GM23338 (cell line): ENCODE measurements around the gene EXOC3L4. TPM values are rescaled to one million over a fixed set of nuclear protein-coding genes. Genes with fewer than 3 reads are reported as not detected.

Experiments used
- ATAC-seq: fragments of 200-7000 bp; cut with Tn5 transposase; 3 replicates; pipeline ENCODE4 v1.9.1; 2020
- DNase-seq: peaks from one replicate; pipeline ENCODE4 v3.0.0-alpha.2; 2015; ENCODE audit warnings: low spot score
- H2AFZ ChIP-seq: fragments of 200-600 bp; sonication (generic); 2 replicates; pipeline ENCODE4 v1.8.0; 2016; ENCODE audit warnings: antibody characterized with exemption, mild to moderate bottlenecking, moderate library complexity
- H3F3A ChIP-seq: fragments of 200-600 bp; sonication (generic); replicated peaks from 2 replicates; pipeline ENCODE4 v1.8.0; 2017; ENCODE audit warnings: antibody characterized with exemption, mixed run types, low read depth
- H3K27ac ChIP-seq: fragments of 200-600 bp; sonication (generic); 2 replicates; pipeline ENCODE4 v1.6.1; 2016; ENCODE audit warnings: low read depth
- H3K27me3 ChIP-seq: fragments of 200-600 bp; sonication (generic); 2 replicates; pipeline ENCODE4 v1.8.0; 2016; ENCODE audit warnings: mild to moderate bottlenecking, mixed run types, moderate library complexity; ENCODE audit not compliant: insufficient read depth
- H3K36me3 ChIP-seq: fragments of 200-600 bp; sonication (generic); 2 replicates; pipeline ENCODE4 v1.8.0; 2016; ENCODE audit warnings: mild to moderate bottlenecking; ENCODE audit not compliant: insufficient read depth
- H3K4me1 ChIP-seq: fragments of 200-600 bp; sonication (generic); 2 replicates; pipeline ENCODE4 v1.8.0; 2016; ENCODE audit warnings: mild to moderate bottlenecking, moderate library complexity; ENCODE audit not compliant: insufficient read depth
- H3K4me2 ChIP-seq: fragments of 200-600 bp; sonication (generic); 2 replicates; pipeline ENCODE4 v1.7.1; 2017; ENCODE audit warnings: mixed run types
- H3K4me3 ChIP-seq: fragments of 200-600 bp; sonication (generic); 2 replicates; pipeline ENCODE4 v1.6.1; 2016; ENCODE audit warnings: mixed run types
- H3K79me2 ChIP-seq: fragments of 200-600 bp; sonication (generic); replicated peaks from 2 replicates; pipeline ENCODE4 v1.8.0; 2017; ENCODE audit warnings: mild to moderate bottlenecking; ENCODE audit not compliant: insufficient read depth
- H3K9me2 ChIP-seq: fragments of 200-600 bp; sonication (generic); 2 replicates; pipeline ENCODE4 v1.8.0; 2017; ENCODE audit not compliant: insufficient read depth
- H4K20me1 ChIP-seq: fragments of 200-600 bp; sonication (generic); replicated peaks from 2 replicates; pipeline ENCODE4 v1.8.0; 2017; ENCODE audit warnings: mild to moderate bottlenecking; ENCODE audit not compliant: insufficient read depth
- H3K27ac Mint-ChIP-seq: 2 replicates; pipeline ENCODE4 v1.8.0; 2020; ENCODE audit warnings: inconsistent platforms, mild to moderate bottlenecking, moderate library complexity, mixed read lengths
- H3K27me3 Mint-ChIP-seq: 3 replicates; pipeline ENCODE4 v1.8.0; 2022; ENCODE audit warnings: low read depth, mild to moderate bottlenecking, moderate library complexity, mixed read lengths, inconsistent platforms; ENCODE audit not compliant: insufficient read depth, poor library complexity
- H3K36me3 Mint-ChIP-seq: 3 replicates; pipeline ENCODE4 v1.8.0; 2021; ENCODE audit warnings: low read depth, mild to moderate bottlenecking, inconsistent platforms, moderate library complexity, mixed read lengths
- H3K4me1 Mint-ChIP-seq: 3 replicates; pipeline ENCODE4 v1.8.0; 2020; ENCODE audit warnings: mild to moderate bottlenecking, inconsistent platforms, mixed read lengths
- H3K4me3 Mint-ChIP-seq: 3 replicates; pipeline ENCODE4 v1.8.0; 2021; ENCODE audit warnings: moderate library complexity, mild to moderate bottlenecking, inconsistent platforms, mixed read lengths
- H3K9me3 Mint-ChIP-seq: 3 replicates; pipeline ENCODE4 v1.8.0; 2020; ENCODE audit warnings: moderate library complexity, mild to moderate bottlenecking, inconsistent platforms, mixed read lengths
- CREB1 ChIP-seq: fragments of 250-450 bp; sonication (Bioruptor Pico); IDR thresholded peaks from 2 replicates; pipeline ENCODE4 v1.5.0; 2020; ENCODE audit warnings: low read depth, mild to moderate bottlenecking, moderate library complexity
- EZH2 ChIP-seq: fragments of 200-600 bp; sonication (generic); IDR thresholded peaks from one replicate; pipeline ENCODE4 v1.8.0; 2017; ENCODE audit warnings: antibody characterized with exemption, mild to moderate bottlenecking, low read depth; ENCODE audit not compliant: unreplicated experiment
- EZH2phosphoT487 ChIP-seq: fragments of 200-600 bp; sonication (generic); IDR thresholded peaks from one replicate; pipeline ENCODE4 v1.8.1; 2018; ENCODE audit warnings: antibody characterized with exemption; ENCODE audit not compliant: unreplicated experiment
- JUNB ChIP-seq: IDR thresholded peaks from one replicate; pipeline ENCODE4 v1.6.1; 2016; ENCODE audit warnings: antibody characterized with exemption; ENCODE audit not compliant: unreplicated experiment
- NANOG ChIP-seq: IDR thresholded peaks from 2 replicates; pipeline ENCODE4 v1.6.1; 2016; ENCODE audit warnings: antibody characterized with exemption, borderline replicate concordance
- POLR2AphosphoS5 ChIP-seq: IDR thresholded peaks from 2 replicates; pipeline ENCODE4 v1.6.1; 2016; ENCODE audit warnings: antibody characterized with exemption, low read depth
- STAT1 ChIP-seq: IDR thresholded peaks from one replicate; pipeline ENCODE4 v1.6.1; 2016; ENCODE audit warnings: antibody characterized with exemption; ENCODE audit not compliant: unreplicated experiment
- ZNF114 ChIP-seq: fragments of 250-450 bp; sonication (Bioruptor Pico); IDR thresholded peaks from 2 replicates; pipeline ENCODE4 v1.5.0; 2020; ENCODE audit warnings: mild to moderate bottlenecking, moderate library complexity
- ZNF331 ChIP-seq: fragments of 250-450 bp; sonication (Bioruptor Pico); IDR thresholded peaks from 2 replicates; pipeline ENCODE4 v1.5.0; 2020; ENCODE audit warnings: low read depth, mild to moderate bottlenecking, moderate library complexity
- long read RNA-seq: library from polyadenylated mRNA; unstranded; transcript quantifications from one replicate; pipeline ENCODE4 v2.0.0, GENCODE V29; 2020; ENCODE audit not compliant: unreplicated experiment
- polyA plus RNA-seq: library from polyadenylated mRNA; unstranded; fragments of >200 nt; fragmentation: Nextera tagmentation; extraction: Ambion mirVana; gene quantifications from 2 replicates; pipeline ENCODE4 v1.2.1, GENCODE V29; 2016
- total RNA-seq: library from RNA; depleted of rRNA; stranded (reverse); fragments of >200 nt; shearing (Covaris generic); gene quantifications from 2 replicates; pipeline ENCODE4 v1.2.3, GENCODE V29; 2014; rRNA removed
- TF ChIP-seq, protein P1 (sequence below), 2 experiments: fragments of 200-600 bp in 1 of 2; sonication (generic) in 1 of 2; conservative IDR thresholded peaks; 2 replicates each; pipeline versions ENCODE4 v1.5.1 to v1.6.1; 2016 to 2017; ENCODE audit warnings: antibody characterized with exemption in 2 of 2, low read depth in 2 of 2, mild to moderate bottlenecking in 2 of 2, moderate library complexity in 1 of 2
- TF ChIP-seq, protein P2 (sequence below): fragments of 250-450 bp; sonication (Bioruptor Pico); IDR thresholded peaks from 2 replicates; pipeline ENCODE4 v1.5.0; 2020; ENCODE audit warnings: mild to moderate bottlenecking, moderate library complexity
- TF ChIP-seq, protein P3 (sequence below): IDR thresholded peaks from 2 replicates; pipeline ENCODE4 v1.6.1; 2016; ENCODE audit warnings: antibody characterized with exemption
- TF ChIP-seq, protein P4 (sequence below): IDR thresholded peaks from one replicate; pipeline ENCODE4 v1.6.1; 2018; ENCODE audit warnings: antibody characterized with exemption; ENCODE audit not compliant: unreplicated experiment

The EXOC3L4 gene
- not detected in 2 replicates for total RNA-seq
- not detected in 2 replicates for polyA plus RNA-seq
- long read RNA-seq, result 0 reads

DNA sequence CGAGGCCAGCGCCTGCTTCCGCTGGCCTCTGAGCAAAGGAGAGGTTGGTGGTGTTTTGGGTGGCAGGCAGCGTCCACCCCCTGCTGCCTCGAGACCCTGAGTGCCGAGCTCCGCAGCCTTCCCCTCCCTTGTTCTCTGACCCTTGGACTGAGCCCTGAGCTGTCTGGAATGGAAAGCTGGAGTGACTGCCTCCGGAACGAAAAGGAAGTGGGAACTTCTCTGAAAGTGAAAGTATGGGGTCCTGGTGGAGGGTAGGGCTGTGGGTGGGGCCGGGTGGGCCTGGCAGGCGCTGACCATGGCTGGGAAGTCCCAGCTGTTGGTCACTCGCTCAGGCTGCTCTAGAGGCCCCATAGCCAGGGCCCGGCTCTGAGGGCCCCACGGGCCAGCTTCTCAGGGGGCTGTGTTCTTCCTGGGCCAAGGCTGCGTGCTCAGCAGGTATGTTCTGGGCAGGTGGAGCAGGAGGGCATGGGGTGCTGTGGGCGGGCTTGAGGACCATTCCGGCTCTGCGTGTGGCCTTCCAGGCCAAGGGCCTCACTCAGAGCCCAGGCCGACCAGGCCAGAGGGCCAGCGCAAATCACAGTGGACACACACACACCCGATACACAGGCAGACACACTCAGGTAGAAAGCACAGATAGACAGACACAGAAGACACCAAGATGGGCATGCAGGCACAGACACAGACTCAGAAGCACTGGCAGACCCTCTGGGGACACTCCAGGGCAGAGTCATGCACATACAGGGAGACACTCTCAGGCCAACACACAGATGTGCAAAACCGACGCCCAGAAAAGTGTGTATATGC is at the start of gene EXOC3L4:
EXOC3L4 (plus strand) TSS at position 320 of the 804 bp plus-strand sequence. CDS start 5,495 bp downstream, outside the sequence.
- no peak within 1 kb of the TSS for H2AFZ ChIP-seq
- DNase-seq (no peak), ATAC-seq (no peak)
- H3K79me2 ChIP-seq, result no peaks in the 10 kb centered on the region
- no peak within 1 kb of the TSS for H3K4me3 ChIP-seq
- H3K4me3 Mint-ChIP-seq, result no peak within 1 kb of the TSS
- no peak within 1 kb of the TSS for H3K27ac ChIP-seq
- no peaks in the 10 kb centered on the region for H3K9me3 Mint-ChIP-seq
- TF ChIP-seq, protein P1, sequence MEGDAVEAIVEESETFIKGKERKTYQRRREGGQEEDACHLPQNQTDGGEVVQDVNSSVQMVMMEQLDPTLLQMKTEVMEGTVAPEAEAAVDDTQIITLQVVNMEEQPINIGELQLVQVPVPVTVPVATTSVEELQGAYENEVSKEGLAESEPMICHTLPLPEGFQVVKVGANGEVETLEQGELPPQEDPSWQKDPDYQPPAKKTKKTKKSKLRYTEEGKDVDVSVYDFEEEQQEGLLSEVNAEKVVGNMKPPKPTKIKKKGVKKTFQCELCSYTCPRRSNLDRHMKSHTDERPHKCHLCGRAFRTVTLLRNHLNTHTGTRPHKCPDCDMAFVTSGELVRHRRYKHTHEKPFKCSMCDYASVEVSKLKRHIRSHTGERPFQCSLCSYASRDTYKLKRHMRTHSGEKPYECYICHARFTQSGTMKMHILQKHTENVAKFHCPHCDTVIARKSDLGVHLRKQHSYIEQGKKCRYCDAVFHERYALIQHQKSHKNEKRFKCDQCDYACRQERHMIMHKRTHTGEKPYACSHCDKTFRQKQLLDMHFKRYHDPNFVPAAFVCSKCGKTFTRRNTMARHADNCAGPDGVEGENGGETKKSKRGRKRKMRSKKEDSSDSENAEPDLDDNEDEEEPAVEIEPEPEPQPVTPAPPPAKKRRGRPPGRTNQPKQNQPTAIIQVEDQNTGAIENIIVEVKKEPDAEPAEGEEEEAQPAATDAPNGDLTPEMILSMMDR (conservative IDR thresholded peaks at IDR 0.05; ENCODE audit: low read depth in 2 of 2), result no peak
- TF ChIP-seq, protein P2, sequence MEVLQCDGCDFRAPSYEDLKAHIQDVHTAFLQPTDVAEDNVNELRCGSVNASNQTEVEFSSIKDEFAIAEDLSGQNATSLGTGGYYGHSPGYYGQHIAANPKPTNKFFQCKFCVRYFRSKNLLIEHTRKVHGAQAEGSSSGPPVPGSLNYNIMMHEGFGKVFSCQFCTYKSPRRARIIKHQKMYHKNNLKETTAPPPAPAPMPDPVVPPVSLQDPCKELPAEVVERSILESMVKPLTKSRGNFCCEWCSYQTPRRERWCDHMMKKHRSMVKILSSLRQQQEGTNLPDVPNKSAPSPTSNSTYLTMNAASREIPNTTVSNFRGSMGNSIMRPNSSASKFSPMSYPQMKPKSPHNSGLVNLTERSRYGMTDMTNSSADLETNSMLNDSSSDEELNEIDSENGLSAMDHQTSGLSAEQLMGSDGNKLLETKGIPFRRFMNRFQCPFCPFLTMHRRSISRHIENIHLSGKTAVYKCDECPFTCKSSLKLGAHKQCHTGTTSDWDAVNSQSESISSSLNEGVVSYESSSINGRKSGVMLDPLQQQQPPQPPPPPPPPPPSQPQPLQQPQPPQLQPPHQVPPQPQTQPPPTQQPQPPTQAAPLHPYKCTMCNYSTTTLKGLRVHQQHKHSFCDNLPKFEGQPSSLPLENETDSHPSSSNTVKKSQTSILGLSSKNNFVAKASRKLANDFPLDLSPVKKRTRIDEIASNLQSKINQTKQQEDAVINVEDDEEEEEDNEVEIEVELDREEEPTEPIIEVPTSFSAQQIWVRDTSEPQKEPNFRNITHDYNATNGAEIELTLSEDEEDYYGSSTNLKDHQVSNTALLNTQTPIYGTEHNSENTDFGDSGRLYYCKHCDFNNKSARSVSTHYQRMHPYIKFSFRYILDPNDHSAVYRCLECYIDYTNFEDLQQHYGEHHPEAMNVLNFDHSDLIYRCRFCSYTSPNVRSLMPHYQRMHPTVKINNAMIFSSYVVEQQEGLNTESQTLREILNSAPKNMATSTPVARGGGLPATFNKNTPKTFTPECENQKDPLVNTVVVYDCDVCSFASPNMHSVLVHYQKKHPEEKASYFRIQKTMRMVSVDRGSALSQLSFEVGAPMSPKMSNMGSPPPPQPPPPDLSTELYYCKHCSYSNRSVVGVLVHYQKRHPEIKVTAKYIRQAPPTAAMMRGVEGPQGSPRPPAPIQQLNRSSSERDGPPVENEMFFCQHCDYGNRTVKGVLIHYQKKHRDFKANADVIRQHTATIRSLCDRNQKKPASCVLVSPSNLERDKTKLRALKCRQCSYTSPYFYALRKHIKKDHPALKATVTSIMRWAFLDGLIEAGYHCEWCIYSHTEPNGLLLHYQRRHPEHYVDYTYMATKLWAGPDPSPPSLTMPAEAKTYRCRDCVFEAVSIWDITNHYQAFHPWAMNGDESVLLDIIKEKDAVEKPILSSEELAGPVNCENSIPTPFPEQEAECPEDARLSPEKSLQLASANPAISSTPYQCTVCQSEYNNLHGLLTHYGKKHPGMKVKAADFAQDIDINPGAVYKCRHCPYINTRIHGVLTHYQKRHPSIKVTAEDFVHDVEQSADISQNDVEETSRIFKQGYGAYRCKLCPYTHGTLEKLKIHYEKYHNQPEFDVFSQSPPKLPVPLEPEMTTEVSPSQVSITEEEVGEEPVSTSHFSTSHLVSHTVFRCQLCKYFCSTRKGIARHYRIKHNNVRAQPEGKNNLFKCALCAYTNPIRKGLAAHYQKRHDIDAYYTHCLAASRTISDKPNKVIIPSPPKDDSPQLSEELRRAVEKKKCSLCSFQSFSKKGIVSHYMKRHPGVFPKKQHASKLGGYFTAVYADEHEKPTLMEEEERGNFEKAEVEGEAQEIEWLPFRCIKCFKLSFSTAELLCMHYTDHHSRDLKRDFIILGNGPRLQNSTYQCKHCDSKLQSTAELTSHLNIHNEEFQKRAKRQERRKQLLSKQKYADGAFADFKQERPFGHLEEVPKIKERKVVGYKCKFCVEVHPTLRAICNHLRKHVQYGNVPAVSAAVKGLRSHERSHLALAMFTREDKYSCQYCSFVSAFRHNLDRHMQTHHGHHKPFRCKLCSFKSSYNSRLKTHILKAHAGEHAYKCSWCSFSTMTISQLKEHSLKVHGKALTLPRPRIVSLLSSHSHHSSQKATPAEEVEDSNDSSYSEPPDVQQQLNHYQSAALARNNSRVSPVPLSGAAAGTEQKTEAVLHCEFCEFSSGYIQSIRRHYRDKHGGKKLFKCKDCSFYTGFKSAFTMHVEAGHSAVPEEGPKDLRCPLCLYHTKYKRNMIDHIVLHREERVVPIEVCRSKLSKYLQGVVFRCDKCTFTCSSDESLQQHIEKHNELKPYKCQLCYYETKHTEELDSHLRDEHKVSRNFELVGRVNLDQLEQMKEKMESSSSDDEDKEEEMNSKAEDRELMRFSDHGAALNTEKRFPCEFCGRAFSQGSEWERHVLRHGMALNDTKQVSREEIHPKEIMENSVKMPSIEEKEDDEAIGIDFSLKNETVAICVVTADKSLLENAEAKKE, result no peak
- TF ChIP-seq NANOG (no peak), JUNB (no peak), CREB1 (no peak), POLR2AphosphoS5 (no peak), ZNF331 (no peak), EZH2 (no peak), EZH2phosphoT487 (no peak), STAT1 (no peak), ZNF114 (CRISPR knock-in tag) (no peak)
- TF ChIP-seq, protein P3, sequence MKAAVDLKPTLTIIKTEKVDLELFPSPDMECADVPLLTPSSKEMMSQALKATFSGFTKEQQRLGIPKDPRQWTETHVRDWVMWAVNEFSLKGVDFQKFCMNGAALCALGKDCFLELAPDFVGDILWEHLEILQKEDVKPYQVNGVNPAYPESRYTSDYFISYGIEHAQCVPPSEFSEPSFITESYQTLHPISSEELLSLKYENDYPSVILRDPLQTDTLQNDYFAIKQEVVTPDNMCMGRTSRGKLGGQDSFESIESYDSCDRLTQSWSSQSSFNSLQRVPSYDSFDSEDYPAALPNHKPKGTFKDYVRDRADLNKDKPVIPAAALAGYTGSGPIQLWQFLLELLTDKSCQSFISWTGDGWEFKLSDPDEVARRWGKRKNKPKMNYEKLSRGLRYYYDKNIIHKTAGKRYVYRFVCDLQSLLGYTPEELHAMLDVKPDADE, result no peak
- TF ChIP-seq, protein P4, sequence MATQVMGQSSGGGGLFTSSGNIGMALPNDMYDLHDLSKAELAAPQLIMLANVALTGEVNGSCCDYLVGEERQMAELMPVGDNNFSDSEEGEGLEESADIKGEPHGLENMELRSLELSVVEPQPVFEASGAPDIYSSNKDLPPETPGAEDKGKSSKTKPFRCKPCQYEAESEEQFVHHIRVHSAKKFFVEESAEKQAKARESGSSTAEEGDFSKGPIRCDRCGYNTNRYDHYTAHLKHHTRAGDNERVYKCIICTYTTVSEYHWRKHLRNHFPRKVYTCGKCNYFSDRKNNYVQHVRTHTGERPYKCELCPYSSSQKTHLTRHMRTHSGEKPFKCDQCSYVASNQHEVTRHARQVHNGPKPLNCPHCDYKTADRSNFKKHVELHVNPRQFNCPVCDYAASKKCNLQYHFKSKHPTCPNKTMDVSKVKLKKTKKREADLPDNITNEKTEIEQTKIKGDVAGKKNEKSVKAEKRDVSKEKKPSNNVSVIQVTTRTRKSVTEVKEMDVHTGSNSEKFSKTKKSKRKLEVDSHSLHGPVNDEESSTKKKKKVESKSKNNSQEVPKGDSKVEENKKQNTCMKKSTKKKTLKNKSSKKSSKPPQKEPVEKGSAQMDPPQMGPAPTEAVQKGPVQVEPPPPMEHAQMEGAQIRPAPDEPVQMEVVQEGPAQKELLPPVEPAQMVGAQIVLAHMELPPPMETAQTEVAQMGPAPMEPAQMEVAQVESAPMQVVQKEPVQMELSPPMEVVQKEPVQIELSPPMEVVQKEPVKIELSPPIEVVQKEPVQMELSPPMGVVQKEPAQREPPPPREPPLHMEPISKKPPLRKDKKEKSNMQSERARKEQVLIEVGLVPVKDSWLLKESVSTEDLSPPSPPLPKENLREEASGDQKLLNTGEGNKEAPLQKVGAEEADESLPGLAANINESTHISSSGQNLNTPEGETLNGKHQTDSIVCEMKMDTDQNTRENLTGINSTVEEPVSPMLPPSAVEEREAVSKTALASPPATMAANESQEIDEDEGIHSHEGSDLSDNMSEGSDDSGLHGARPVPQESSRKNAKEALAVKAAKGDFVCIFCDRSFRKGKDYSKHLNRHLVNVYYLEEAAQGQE, result no peak
- H3F3A ChIP-seq, result 0 out of 2 replicates have a peak, but pooled peaks cover 4% of the 10 kb centered on the region
- peaks cover 21% of the 10 kb centered on the region for H3K27me3 Mint-ChIP-seq
- H4K20me1 ChIP-seq, result no peaks in the 10 kb centered on the region
- H3K36me3 Mint-ChIP-seq, result no peaks in the 10 kb centered on the region
- peaks cover 16% of the 10 kb centered on the region for H3K4me1 Mint-ChIP-seq
- H3K27me3 ChIP-seq, result peaks cover 12% of the 10 kb centered on the region; the same call in 1 of the 2 replicates
- H3K4me2 ChIP-seq, result no peak within 1 kb of the TSS
- H3K27ac Mint-ChIP-seq, result no peak within 1 kb of the TSS
- no peaks in the 10 kb centered on the region for H3K36me3 ChIP-seq
- H3K9me2 ChIP-seq, result no peaks in the 10 kb centered on the region
- peaks cover 11% of the 10 kb centered on the region for H3K4me1 ChIP-seq
